CD14-positive monocyte (primary cell): ENCODE measurements around the gene SLU7. TPM values are rescaled to one million over a fixed set of nuclear protein-coding genes. Genes with fewer than 3 reads are reported as not detected.

ENCODE experiments used
- DNase-seq, 3 donors: peaks; one replicate each; pipeline ENCODE4 v3.0.0-alpha.2; 2011 to 2022
- H2AFZ ChIP-seq: 2 replicates; pipeline ENCODE4 v1.6.0; 2012; ENCODE audit warnings: mild to moderate bottlenecking, low read depth, low read length, inconsistent platforms; ENCODE audit not compliant: insufficient read depth, poor library complexity, severe bottlenecking
- H3K27ac ChIP-seq, 2 donors: 1 replicate in 1 of 2; 2 replicates in 1 of 2; pipeline ENCODE4 v1.5.1; 2012 to 2013; ENCODE audit warnings: low read length in 2 of 2, control low read depth in 1 of 2, inconsistent platforms in 1 of 2, low read depth in 1 of 2, mild to moderate bottlenecking in 1 of 2
- H3K27me3 ChIP-seq, 2 donors: one replicate each; pipeline versions ENCODE4 v1.6.0 to v1.6.1; 2011 to 2013; ENCODE audit warnings: low read length in 2 of 2; ENCODE audit not compliant: control insufficient read depth in 2 of 2, insufficient read depth in 2 of 2
- H3K36me3 ChIP-seq, 2 donors: replicated peaks in 1 of 2; 1 replicate in 1 of 2; 2 replicates in 1 of 2; pipeline versions ENCODE4 v1.5.1 to v1.6.1; 2012 to 2013; ENCODE audit warnings: low read length in 2 of 2, control low read depth in 1 of 2, inconsistent platforms in 1 of 2, mild to moderate bottlenecking in 1 of 2; ENCODE audit not compliant: insufficient read depth in 2 of 2, control insufficient read depth in 1 of 2
- H3K4me1 ChIP-seq, 2 donors: 1 replicate in 1 of 2; 2 replicates in 1 of 2; pipeline versions ENCODE4 v1.5.1 to v1.6.1; 2012 to 2013; ENCODE audit warnings: low read length in 2 of 2, control low read depth in 1 of 2, inconsistent platforms in 1 of 2, mild to moderate bottlenecking in 1 of 2, moderate library complexity in 1 of 2; ENCODE audit not compliant: insufficient read depth in 2 of 2, control insufficient read depth in 1 of 2
- H3K4me2 ChIP-seq: replicated peaks from 2 replicates; pipeline ENCODE3; 2012; ENCODE audit warnings: low read length, moderate library complexity, mild to moderate bottlenecking; ENCODE audit not compliant: poor library complexity, severe bottlenecking; ENCODE audit errors: extremely low read depth
- H3K4me3 ChIP-seq, 3 experiments: fragments of 200-600 bp in 1 of 3; sonication (generic) in 1 of 3; replicated peaks in 1 of 3; 1 replicate in 2 of 3; 2 replicates in 1 of 3; pipeline ENCODE4 v1.5.1; 2011 to 2013; ENCODE audit warnings: low read length in 3 of 3, mild to moderate bottlenecking in 3 of 3, control low read depth in 2 of 3, low read depth in 2 of 3, inconsistent platforms in 1 of 3, moderate library complexity in 1 of 3
- H3K79me2 ChIP-seq: 2 replicates; pipeline ENCODE4 v1.6.0; 2012; ENCODE audit warnings: mild to moderate bottlenecking, control low read depth, inconsistent platforms, low read length, moderate library complexity; ENCODE audit not compliant: insufficient read depth
- H3K9ac ChIP-seq: 2 replicates; pipeline ENCODE4 v1.6.0; 2017; ENCODE audit warnings: low read length, mild to moderate bottlenecking; ENCODE audit not compliant: insufficient read depth, poor library complexity, severe bottlenecking
- H3K9me3 ChIP-seq, 2 donors: replicated peaks in 1 of 2; 1 replicate in 1 of 2; 2 replicates in 1 of 2; pipeline versions ENCODE4 v1.5.1 to v1.6.1; 2012 to 2013; ENCODE audit warnings: low read length in 2 of 2, control low read depth in 1 of 2; ENCODE audit not compliant: control insufficient read depth in 1 of 2, insufficient read depth in 1 of 2
- H4K20me1 ChIP-seq: 2 replicates; pipeline ENCODE4 v1.6.0; 2012; ENCODE audit warnings: mild to moderate bottlenecking, low read length, control low read depth, moderate library complexity; ENCODE audit not compliant: insufficient read depth
- H3K27ac Mint-ChIP-seq, 7 donors: one replicate each; pipeline ENCODE4 v1.8.0; 2020; ENCODE audit warnings: mild to moderate bottlenecking in 7 of 7, mixed read lengths in 7 of 7, moderate library complexity in 6 of 7, inconsistent platforms in 2 of 7
- H3K27me3 Mint-ChIP-seq, 3 donors: one replicate each; pipeline ENCODE4 v1.8.0; 2021 to 2022; ENCODE audit warnings: low read depth in 3 of 3, mild to moderate bottlenecking in 3 of 3, mixed read lengths in 3 of 3, moderate library complexity in 3 of 3, inconsistent platforms in 1 of 3
- H3K36me3 Mint-ChIP-seq, 2 donors: one replicate each; pipeline ENCODE4 v1.8.0; 2020; ENCODE audit warnings: mixed read lengths in 2 of 2, inconsistent platforms in 1 of 2, mild to moderate bottlenecking in 1 of 2
- H3K4me1 Mint-ChIP-seq: one replicate; pipeline ENCODE4 v1.8.0; 2020; ENCODE audit warnings: mild to moderate bottlenecking, mixed read lengths
- H3K4me3 Mint-ChIP-seq, 2 donors: one replicate each; pipeline ENCODE4 v1.8.0; 2020; ENCODE audit warnings: mild to moderate bottlenecking in 2 of 2, mixed read lengths in 2 of 2, moderate library complexity in 1 of 2
- H3K9me3 Mint-ChIP-seq, 7 donors: one replicate each; pipeline ENCODE4 v1.8.0; 2020 to 2022; ENCODE audit warnings: mixed read lengths in 7 of 7, mild to moderate bottlenecking in 6 of 7, moderate library complexity in 6 of 7, inconsistent platforms in 2 of 7
- CTCF ChIP-seq: fragments of 200-600 bp; IDR thresholded peaks from one replicate; pipeline ENCODE4 v1.8.0; 2022; ENCODE audit warnings: antibody characterized with exemption, mild to moderate bottlenecking
- WGBS: methylation state at CpG from one replicate; pipeline ENCODE4 v1.1.5; 2013; ENCODE audit warnings: missing lambda C conversion rate; ENCODE audit not compliant: insufficient coverage; 5-methylcytosine and 5-hydroxymethylcytosine counted together
- intact Hi-C, 2 donors: fragments of 100-400 bp; cut with micrococcal nuclease; formaldehyde crosslinking; loops; one replicate each; pipeline versions ENCODE4 v1.15.0 to v1.15.1; 2023
- polyA plus RNA-seq, 3 donors: library from polyadenylated mRNA; depleted of rRNA in 1 of 3; unstranded in 2 of 3; stranded (reverse) in 1 of 3; fragments of 300-500 nt in 2 of 3; fragments of >200 nt in 1 of 3; fragmentation: Illumina TruSeq in 2 of 3; gene quantifications; 1 replicate in 2 of 3; 2 replicates in 1 of 3; pipeline ENCODE4 v1.2.3, GENCODE V29; 2012 to 2021

The SLU7 gene
- polyA plus RNA-seq, 3 donors, result 38.4 to 61.6 (median 42.3) TPM

GRCh38 chr5:160377651-160378050 lies 41.2 kb downstream of the SLU7 start:
- H3K4me1 Mint-ChIP-seq, result peaks cover 4% of the 10 kb centered on the region
- H2AFZ ChIP-seq, result no peak overlapping the region
- intact Hi-C loops, result no loop called here
- no peaks in the 10 kb centered on the region for H3K4me1 ChIP-seq
- H3K4me3 Mint-ChIP-seq, result no peak overlapping the region
- DNase-seq, result no peak
- H3K4me2 ChIP-seq, result no peak overlapping the region
- H3K27ac Mint-ChIP-seq, result no peak overlapping the region
- H3K79me2 ChIP-seq, result no peaks in the 10 kb centered on the region
- H3K27me3 ChIP-seq, result peaks cover 21 to 22% of the 10 kb centered on the region in 2 donors
- H3K27ac ChIP-seq, result no peak overlapping the region
- H4K20me1 ChIP-seq, result no peaks in the 10 kb centered on the region
- H3K9ac ChIP-seq, result no peak overlapping the region
- no peaks in the 10 kb centered on the region for H3K36me3 Mint-ChIP-seq
- no peaks in the 10 kb centered on the region for H3K9me3 ChIP-seq
- no peak for TF ChIP-seq CTCF
- H3K27me3 Mint-ChIP-seq, result peaks cover 15 to 45% (median 18%) of the 10 kb centered on the region in 3 donors
- no peaks in the 10 kb centered on the region for H3K36me3 ChIP-seq
- 89% methylated on average over 1 of the region's 5 CpGs for WGBS
- H3K4me3 ChIP-seq, result no peak overlapping the region
- no peaks in the 10 kb centered on the region for H3K9me3 Mint-ChIP-seq

GRCh38 chr5:160376416-160376815 lies 42.5 kb downstream of the SLU7 start:
- no peak overlapping the region for H3K27ac ChIP-seq
- Mint-ChIP-seq H3K9me3 (no peaks in the 10 kb centered on the region), H3K27ac (no peak overlapping the region), H3K27me3 (peaks cover 17 to 53% (median 26%) of the 10 kb centered on the region in 3 donors), H3K4me3 (no peak overlapping the region), H3K36me3 (no peaks in the 10 kb centered on the region), H3K4me1 (peaks cover 4% of the 10 kb centered on the region)
- H4K20me1 ChIP-seq, result no peaks in the 10 kb centered on the region
- no peak overlapping the region for H2AFZ ChIP-seq
- H3K36me3 ChIP-seq, result no peaks in the 10 kb centered on the region
- intact Hi-C loops, result no loop called here
- H3K4me1 ChIP-seq, result no peaks in the 10 kb centered on the region
- TF ChIP-seq CTCF, result no peak
- no peaks in the 10 kb centered on the region for H3K9me3 ChIP-seq
- no peak for DNase-seq
- H3K79me2 ChIP-seq, result no peaks in the 10 kb centered on the region
- peaks cover 28 to 32% of the 10 kb centered on the region in 2 donors for H3K27me3 ChIP-seq
- H3K4me3 ChIP-seq, result no peak overlapping the region
- H3K9ac ChIP-seq, result no peak overlapping the region
- H3K4me2 ChIP-seq, result no peak overlapping the region
